GM12878 (cell line): ENCODE measurements around the gene PTBP1. TPM values are rescaled to one million over a fixed set of nuclear protein-coding genes. Genes with fewer than 3 reads are reported as not detected.

ENCODE experiments used
- ATAC-seq: fragments of 200-7000 bp; cut with Tn5 transposase; 3 replicates; pipeline ENCODE4 v1.9.1; 2020; ENCODE audit warnings: mild to moderate bottlenecking, moderate library complexity
- BruUV-seq: library from RNA; stranded (reverse); fragments of 400-500 nt; replicated peaks from 2 replicates; lab custom pipeline; 2021; lab: Mats Ljungman, UMichigan
- CTCF ChIA-PET: fragments of 300-600 bp; sonication (Branson Sonifier 250); formaldehyde crosslinking; extraction: SDS; loops from one replicate; lab custom pipeline; 2021; ENCODE audit warnings: inconsistent platforms; lab: Yijun Ruan, JAX
- POLR2A ChIA-PET: fragments of 350-600 bp; formaldehyde crosslinking; extraction: SDS; loops from one replicate; lab custom pipeline; 2021; ENCODE audit warnings: inconsistent platforms; lab: Charles Lee
- RAD21 ChIA-PET: fragments of 300-600 bp; sonication (Branson Sonifier 250); formaldehyde crosslinking; loops from one replicate; lab custom pipeline; 2023; ENCODE audit warnings: antibody characterized with exemption; ENCODE audit not compliant: unreplicated experiment; lab: Charles Lee
- SMC1A ChIA-PET: fragments of 300-600 bp; sonication (Branson Sonifier 250); formaldehyde crosslinking; loops from one replicate; lab custom pipeline; 2023; ENCODE audit not compliant: unreplicated experiment, uncharacterized antibody; lab: Charles Lee
- DNase-seq: peaks from one replicate; pipeline ENCODE4 v3.0.0-alpha.2; 2011; ENCODE audit warnings: low read depth, low spot score
- FAIRE-seq: peaks from 3 replicates; lab custom pipeline; 2011; peaks lifted over from hg19 to GRCh38; lab: Jason Lieb, UNC
- H2AFZ ChIP-seq: 2 replicates; pipeline ENCODE4 v1.6.0; 2011; ENCODE audit warnings: low read depth, low read length, control low read depth; ENCODE audit not compliant: control insufficient read depth
- H3K27ac ChIP-seq: 2 replicates; pipeline ENCODE4 v1.5.1; 2011; ENCODE audit warnings: control low read depth; ENCODE audit not compliant: control insufficient read depth, insufficient read depth
- H3K27me3 ChIP-seq, 2 experiments: replicated peaks in 1 of 2; 2 replicates each; pipeline versions ENCODE4 v1.6.0 to v1.6.1; 2011; ENCODE audit warnings: low read length in 1 of 2; ENCODE audit not compliant: control insufficient read depth in 2 of 2, insufficient read depth in 2 of 2
- H3K36me3 ChIP-seq, 2 experiments: 2 replicates each; pipeline ENCODE4 v1.5.1; 2011; ENCODE audit warnings: low read length in 1 of 2; ENCODE audit not compliant: control insufficient read depth in 2 of 2, insufficient read depth in 2 of 2
- H3K4me1 ChIP-seq: 2 replicates; pipeline ENCODE4 v1.6.1; 2011; ENCODE audit warnings: mild to moderate bottlenecking, low read length, moderate library complexity, mixed read lengths; ENCODE audit not compliant: control insufficient read depth, insufficient read depth
- H3K4me2 ChIP-seq: 2 replicates; pipeline ENCODE4 v1.6.0; 2011; ENCODE audit warnings: control low read depth; ENCODE audit not compliant: control insufficient read depth, insufficient read depth
- H3K4me3 ChIP-seq: fragments of 200-600 bp; sonication (generic); 2 replicates; pipeline ENCODE4 v1.5.1; 2016
- H3K79me2 ChIP-seq: 2 replicates; pipeline ENCODE4 v1.6.0; 2011; ENCODE audit warnings: low read length; ENCODE audit not compliant: control insufficient read depth, insufficient read depth
- H3K9ac ChIP-seq: 2 replicates; pipeline ENCODE4 v1.8.0; 2011; ENCODE audit warnings: low read length, control low read depth, mixed read lengths; ENCODE audit not compliant: control insufficient read depth, insufficient read depth
- H3K9me3 ChIP-seq: replicated peaks from 3 replicates; pipeline ENCODE4 v1.5.1; 2011; ENCODE audit warnings: mild to moderate bottlenecking, low read length; ENCODE audit not compliant: control insufficient read depth, insufficient read depth
- H4K20me1 ChIP-seq: 2 replicates; pipeline ENCODE4 v1.6.0; 2011; ENCODE audit not compliant: control insufficient read depth, insufficient read depth
- BMI1 ChIP-seq: fragments of 450-650 bp; IDR thresholded peaks from 2 replicates; pipeline ENCODE4 v1.6.1; 2016; ENCODE audit warnings: mild to moderate bottlenecking, moderate library complexity, borderline replicate concordance
- CBFB ChIP-seq: IDR thresholded peaks from 2 replicates; pipeline ENCODE4 v1.6.1; 2016; ENCODE audit warnings: antibody characterized with exemption, low read depth
- FOXK2 ChIP-seq: fragments of 450-650 bp; IDR thresholded peaks from 2 replicates; pipeline ENCODE4 v1.6.1; 2017; ENCODE audit warnings: mild to moderate bottlenecking, moderate library complexity
- HDGF ChIP-seq: fragments of 450-650 bp; IDR thresholded peaks from 2 replicates; pipeline ENCODE4 v1.6.1; 2016; ENCODE audit warnings: antibody characterized with exemption
- MEF2B ChIP-seq: fragments of 450-650 bp; IDR thresholded peaks from 2 replicates; pipeline ENCODE4 v1.6.1; 2018; ENCODE audit warnings: mild to moderate bottlenecking, moderate library complexity; ENCODE audit not compliant: partially characterized antibody, poor library complexity, severe bottlenecking
- MTA3 ChIP-seq: IDR thresholded peaks from 2 replicates; pipeline ENCODE4 v1.6.1; 2012; ENCODE audit warnings: low read length, inconsistent platforms, borderline replicate concordance
- POLR2A ChIP-seq: IDR thresholded peaks from 2 replicates; pipeline ENCODE4 v1.6.1; 2011; ENCODE audit warnings: low read depth, mild to moderate bottlenecking, low read length
- POLR2AphosphoS2 ChIP-seq: IDR thresholded peaks from 2 replicates; pipeline ENCODE4 v1.6.1; 2011; ENCODE audit warnings: low read depth, mild to moderate bottlenecking, low read length, improper control_type of control experiment, moderate library complexity
- POLR2AphosphoS5 ChIP-seq: IDR thresholded peaks from 2 replicates; pipeline ENCODE4 v1.6.1; 2011; ENCODE audit warnings: mild to moderate bottlenecking, low read length, inconsistent platforms
- SREBF1 ChIP-seq: IDR thresholded peaks from 2 replicates; pipeline ENCODE4 v1.6.1; 2012; ENCODE audit warnings: mild to moderate bottlenecking, low read length
- WGBS: methylation state at CpG from one replicate; pipeline ENCODE4 v1.1.6; 2016; ENCODE audit warnings: low lambda C conversion rate; ENCODE audit not compliant: insufficient replicate concordance, insufficient coverage; ENCODE audit errors: missing lambda C conversion rate; 5-methylcytosine and 5-hydroxymethylcytosine counted together
- in situ Hi-C: fragments of 300-500 bp; cut with MboI; formaldehyde crosslinking; loops from 9 replicates; pipeline ENCODE4 v1.14.3; 2018; ENCODE audit warnings: mixed read lengths
- intact Hi-C: fragments of 100-400 bp; cut with micrococcal nuclease; formaldehyde crosslinking; loops from one replicate; pipeline ENCODE4 v1.14.2; 2022; ENCODE audit not compliant: unreplicated experiment
- polyA plus RNA-seq, 11 experiments: library from polyadenylated mRNA; depleted of rRNA in 4 of 11; unstranded in 6 of 11; stranded (reverse) in 5 of 11; fragments of >200 nt; fragmentation: Nextera tagmentation in 4 of 11; fragmentation: Illumina TruSeq in 1 of 11; extraction: Ambion mirVana in 4 of 11; extraction: Trizol in 1 of 11; gene quantifications; 1 replicate in 1 of 11; 2 replicates in 10 of 11; pipeline versions ENCODE4 v1.2.1 to v1.2.3, GENCODE V29; 2011 to 2016; ENCODE audit warnings: inconsistent platforms in 2 of 11, missing spikeins in 2 of 11, low read depth in 1 of 11
- total RNA-seq, 4 experiments: library from RNA; depleted of rRNA in 3 of 4; stranded (reverse); fragments of >200 nt in 3 of 4; fragmentation: Illumina TruSeq in 1 of 4; extraction: Trizol in 1 of 4; gene quantifications; 2 replicates each; pipeline versions ENCODE4 v1.2.1 to v1.2.3, GENCODE V29; 2013 to 2021

Gene PTBP1
- total and polyA plus RNA-seq, 10 of the 15 experiments (the other 5 are each of a cell fraction or from before 2014, with no cell fraction given): 13.1 to 532 (median 217) TPM

GRCh38 chr19:803686-804418 is 6.6 kb downstream of the PTBP1 start:
- H3K4me3 ChIP-seq: no peak overlapping the region
- H3K36me3 ChIP-seq: peaks cover 27 to 80% of the 10 kb centered on the region in 2 experiments; a peak in 3 of 4 replicates
- no peaks in the 10 kb centered on the region for H3K9me3 ChIP-seq
- no peak overlapping the region for H3K9ac ChIP-seq
- ChIA-PET SMC1A (no interaction called here), CTCF (no interaction called here), RAD21 (no interaction called here), POLR2A (no interaction called here)
- TF ChIP-seq POLR2A (peak; percentile 53), MEF2B (no peak), POLR2AphosphoS5 (0 out of 2 replicates have a peak, but pooled peaks have one; percentile 49), POLR2AphosphoS2 (0 out of 2 replicates have a peak, but pooled peaks have one; percentile 17)
- no peak overlapping the region for H2AFZ ChIP-seq
- H3K4me2 ChIP-seq: no peak overlapping the region
- WGBS: 89% methylated on average over 27 of the region's 31 CpGs
- no TSS peak for BruUV-seq
- in situ Hi-C loops (no loop called here), intact Hi-C loops (no loop called here)
- no peaks in the 10 kb centered on the region for H3K27me3 ChIP-seq
- H4K20me1 ChIP-seq: peaks cover 36% of the 10 kb centered on the region
- H3K4me1 ChIP-seq: peaks cover 7% of the 10 kb centered on the region; the same call in 1 of the 2 replicates
- FAIRE-seq: no peak
- peaks cover 58% of the 10 kb centered on the region for H3K79me2 ChIP-seq
- no peak overlapping the region for H3K27ac ChIP-seq
- ATAC-seq: no peak
- no peak for DNase-seq

GRCh38 chr19:804419-805165 is 7.3 kb downstream of the PTBP1 start:
- H3K27ac ChIP-seq: no peak overlapping the region
- TF ChIP-seq CBFB: no peak
- TF ChIP-seq MEF2B: no peak
- peak; percentile 29; the same call in 1 of the 2 replicates for TF ChIP-seq POLR2AphosphoS5
- no peak for TF ChIP-seq SREBF1
- no peak for TF ChIP-seq HDGF
- no peak for TF ChIP-seq MTA3
- TF ChIP-seq BMI1: no peak
- TF ChIP-seq FOXK2: no peak
- H3K4me2 ChIP-seq: no peak overlapping the region
- FAIRE-seq: no peak
- H3K4me1 ChIP-seq: peaks cover 7% of the 10 kb centered on the region; the same call in 1 of the 2 replicates
- H4K20me1 ChIP-seq: peaks cover 30% of the 10 kb centered on the region
- peaks cover 50% of the 10 kb centered on the region for H3K79me2 ChIP-seq
- no peak overlapping the region for H3K9ac ChIP-seq
- intact Hi-C loops (no loop called here), in situ Hi-C loops (no loop called here)
- H3K4me3 ChIP-seq: no peak overlapping the region
- no peak overlapping the region for H2AFZ ChIP-seq
- no peak for DNase-seq
- ChIA-PET POLR2A (no interaction called here), CTCF (no interaction called here), RAD21 (no interaction called here), SMC1A (no interaction called here)
- H3K9me3 ChIP-seq: no peaks in the 10 kb centered on the region
- no peak for ATAC-seq
- peaks cover 22 to 75% of the 10 kb centered on the region in 2 experiments; a peak in 3 of 4 replicates for H3K36me3 ChIP-seq
- H3K27me3 ChIP-seq: no peaks in the 10 kb centered on the region
- BruUV-seq: no TSS peak
- WGBS: 91% methylated on average over 38 of the region's 53 CpGs
